ENCODE data around the gene CBX2.
A peak's percentile ranks its signal among the peaks of the same experiment; 100 is the strongest.

Gene CBX2

DNA sequence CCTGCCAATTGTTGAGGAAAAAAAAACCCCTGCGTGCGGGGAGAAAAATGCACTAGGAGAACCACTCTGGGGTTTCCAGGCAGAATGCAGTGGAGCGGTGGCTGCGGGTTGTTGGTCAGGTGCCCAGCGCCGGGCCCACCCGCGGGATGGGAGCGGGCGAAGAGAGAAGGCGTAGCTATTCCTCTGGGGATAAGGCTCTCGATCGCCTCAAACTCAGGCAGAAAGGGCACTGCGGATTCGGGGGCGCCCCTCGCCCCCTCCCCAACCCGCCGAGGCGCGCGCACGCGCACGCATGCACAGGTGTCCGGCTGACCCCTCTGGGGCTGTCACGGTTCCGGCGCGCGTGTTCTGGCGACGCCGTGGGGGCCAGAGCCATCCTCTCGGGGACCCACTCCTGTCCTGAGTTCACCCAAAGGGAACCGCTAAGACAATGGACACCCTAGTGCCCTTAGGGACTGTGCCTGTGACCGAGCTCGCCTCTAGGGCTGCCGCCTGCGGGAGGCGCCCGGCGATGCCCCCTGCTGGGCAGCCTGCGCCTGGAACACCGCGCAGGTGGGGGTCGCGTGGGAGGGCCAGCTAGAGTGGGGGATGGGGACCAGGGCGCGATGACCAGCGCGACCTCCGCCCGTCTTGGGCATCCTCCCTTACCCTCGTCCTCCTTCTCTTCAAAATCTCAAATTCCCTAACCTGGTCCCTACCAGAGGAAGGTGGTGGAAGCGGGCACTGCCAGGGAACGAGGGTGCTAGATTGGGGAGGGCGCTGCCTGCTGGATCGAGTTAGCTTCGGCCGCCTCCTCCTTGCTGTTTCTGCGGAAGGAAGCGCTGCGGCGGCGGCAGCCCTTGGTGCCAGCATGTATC lies 33.3 kb downstream of the CBX2 start:
- H3K4me1 ChIP-seq (ENCODE audit: control insufficient read depth, low read length), result peaks cover 42% of the 10 kb centered on the region
- H3K9me3 ChIP-seq (ENCODE audit: control insufficient read depth, insufficient read depth, low read length), result no peaks in the 10 kb centered on the region
- H3K79me2 ChIP-seq (ENCODE audit: control insufficient read depth, low read length), result no peaks in the 10 kb centered on the region
- H3K36me3 ChIP-seq (ENCODE audit: control insufficient read depth, low read length), result no peaks in the 10 kb centered on the region
- TF ChIP-seq EZH2phosphoT487 (IDR thresholded peaks at IDR 0.05; ENCODE audit: borderline replicate concordance, low read length), result no peak
- TF ChIP-seq, protein P1, sequence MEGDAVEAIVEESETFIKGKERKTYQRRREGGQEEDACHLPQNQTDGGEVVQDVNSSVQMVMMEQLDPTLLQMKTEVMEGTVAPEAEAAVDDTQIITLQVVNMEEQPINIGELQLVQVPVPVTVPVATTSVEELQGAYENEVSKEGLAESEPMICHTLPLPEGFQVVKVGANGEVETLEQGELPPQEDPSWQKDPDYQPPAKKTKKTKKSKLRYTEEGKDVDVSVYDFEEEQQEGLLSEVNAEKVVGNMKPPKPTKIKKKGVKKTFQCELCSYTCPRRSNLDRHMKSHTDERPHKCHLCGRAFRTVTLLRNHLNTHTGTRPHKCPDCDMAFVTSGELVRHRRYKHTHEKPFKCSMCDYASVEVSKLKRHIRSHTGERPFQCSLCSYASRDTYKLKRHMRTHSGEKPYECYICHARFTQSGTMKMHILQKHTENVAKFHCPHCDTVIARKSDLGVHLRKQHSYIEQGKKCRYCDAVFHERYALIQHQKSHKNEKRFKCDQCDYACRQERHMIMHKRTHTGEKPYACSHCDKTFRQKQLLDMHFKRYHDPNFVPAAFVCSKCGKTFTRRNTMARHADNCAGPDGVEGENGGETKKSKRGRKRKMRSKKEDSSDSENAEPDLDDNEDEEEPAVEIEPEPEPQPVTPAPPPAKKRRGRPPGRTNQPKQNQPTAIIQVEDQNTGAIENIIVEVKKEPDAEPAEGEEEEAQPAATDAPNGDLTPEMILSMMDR (IDR thresholded peaks at IDR 0.05; ENCODE audit: low read depth, low read length, poor library complexity, severe bottlenecking), result peak; percentile 76
- peaks cover 62% of the 10 kb centered on the region for H3K27me3 ChIP-seq (ENCODE audit: control insufficient read depth, low read length)
- H3K9me2 ChIP-seq (replicated peaks; ENCODE audit: control insufficient read depth, low read length), result no peaks in the 10 kb centered on the region
- peak overlapping the region; percentile 9; the same call in 1 of the 2 replicates for H3K4me3 ChIP-seq (ENCODE audit: low read length)
- H3K4me2 ChIP-seq (ENCODE audit: low read length), result peak overlapping the region; percentile 92
- no peaks in the 10 kb centered on the region for H4K20me1 ChIP-seq (ENCODE audit: control insufficient read depth, insufficient read depth, low read depth, low read length)
- no peak overlapping the region for H3K27ac ChIP-seq (ENCODE audit: low read depth, low read length)
- no peaks in the 10 kb centered on the region for H3F3A ChIP-seq (ENCODE audit: control insufficient read depth, insufficient read depth)

- Histone ChIP-seq H4K20me1 (ENCODE audit: control insufficient read depth, insufficient read depth, low read depth, low read length) (no peaks in the 10 kb centered on the region), H3K4me3 (ENCODE audit: low read length) (peak overlapping the region; percentile 57), H3F3A (ENCODE audit: control insufficient read depth, insufficient read depth) (no peaks in the 10 kb centered on the region), H3K27me3 (ENCODE audit: control insufficient read depth, low read length) (peaks cover 55% of the 10 kb centered on the region), H3K79me2 (ENCODE audit: control insufficient read depth, low read length) (no peaks in the 10 kb centered on the region), H3K4me1 (ENCODE audit: control insufficient read depth, low read length) (peaks cover 38% of the 10 kb centered on the region), H3K9me3 (ENCODE audit: control insufficient read depth, insufficient read depth, low read length) (no peaks in the 10 kb centered on the region), H3K36me3 (ENCODE audit: control insufficient read depth, low read length) (no peaks in the 10 kb centered on the region), H3K4me2 (ENCODE audit: low read length) (peak overlapping the region; percentile 92), H3K27ac (ENCODE audit: low read depth, low read length) (no peak overlapping the region), H3K9me2 (replicated peaks; ENCODE audit: control insufficient read depth, low read length) (no peaks in the 10 kb centered on the region)
- peak; percentile 61; the same call in 1 of the 2 replicates for TF ChIP-seq EZH2phosphoT487 (IDR thresholded peaks at IDR 0.05; ENCODE audit: borderline replicate concordance, low read length)
- TF ChIP-seq, protein P1 (IDR thresholded peaks at IDR 0.05; ENCODE audit: low read depth, low read length, poor library complexity, severe bottlenecking), result no peak
Measured at GRCh38 chr17:79811868-79812352, 34.0 kb downstream of the CBX2 start.

DNA sequence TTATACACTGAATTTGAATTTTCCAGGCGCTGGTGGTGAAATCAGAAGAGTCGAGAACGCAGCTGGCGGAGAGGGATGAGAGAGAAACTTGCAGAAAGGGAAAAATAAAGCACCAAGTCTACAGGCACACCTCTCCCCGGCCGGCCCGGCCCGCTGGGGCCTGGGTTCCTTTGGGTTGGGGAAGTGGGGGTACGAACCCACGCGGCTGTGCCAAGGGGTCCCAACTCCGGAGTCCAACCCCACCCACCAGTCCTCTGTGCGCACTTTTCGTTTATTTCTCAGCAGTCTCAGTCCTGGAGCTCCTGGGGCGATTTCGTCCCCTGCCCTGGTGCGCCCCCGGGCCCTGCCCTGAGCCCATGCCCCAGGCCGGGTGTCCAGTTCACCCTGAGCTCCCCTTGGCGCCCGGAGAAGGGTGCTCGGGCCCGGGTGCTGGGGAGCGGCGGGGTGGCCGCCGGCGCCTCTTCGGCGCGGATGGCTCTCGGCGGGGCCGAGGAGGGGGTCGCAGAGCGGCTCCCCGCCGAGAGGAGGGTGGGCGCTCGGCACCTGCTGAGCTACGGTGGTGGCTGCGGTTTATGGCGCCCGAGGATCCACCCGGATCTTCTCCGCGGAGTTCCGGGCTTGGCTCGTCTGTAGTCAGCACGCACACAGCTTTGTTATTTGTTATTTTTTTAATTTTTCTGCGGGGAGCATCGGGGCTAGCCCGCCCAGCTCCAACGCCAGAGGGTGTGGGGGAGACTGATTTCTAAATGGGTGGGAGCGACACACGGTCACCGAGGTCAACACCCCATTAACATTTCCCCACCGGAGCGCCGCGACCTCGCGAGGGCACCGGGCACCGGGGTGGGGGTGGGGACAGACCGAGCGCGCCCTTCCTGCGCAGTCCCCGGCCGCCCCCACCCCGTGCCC lies 34.7 kb downstream of the CBX2 start:
- Histone ChIP-seq H3K4me2 (ENCODE audit: low read length) (peak overlapping the region; percentile 92), H3K27me3 (ENCODE audit: control insufficient read depth, low read length) (peaks cover 48% of the 10 kb centered on the region), H3K4me1 (ENCODE audit: control insufficient read depth, low read length) (peaks cover 38% of the 10 kb centered on the region), H3K79me2 (ENCODE audit: control insufficient read depth, low read length) (no peaks in the 10 kb centered on the region), H3K9me3 (ENCODE audit: control insufficient read depth, insufficient read depth, low read length) (no peaks in the 10 kb centered on the region), H3F3A (ENCODE audit: control insufficient read depth, insufficient read depth) (no peaks in the 10 kb centered on the region), H3K9me2 (replicated peaks; ENCODE audit: control insufficient read depth, low read length) (no peaks in the 10 kb centered on the region), H4K20me1 (ENCODE audit: control insufficient read depth, insufficient read depth, low read depth, low read length) (no peaks in the 10 kb centered on the region), H3K4me3 (ENCODE audit: low read length) (peak overlapping the region; percentile 57), H3K36me3 (ENCODE audit: control insufficient read depth, low read length) (no peaks in the 10 kb centered on the region), H3K27ac (ENCODE audit: low read depth, low read length) (no peak overlapping the region)
- no peak; the same call in 1 of the 2 replicates for TF ChIP-seq EZH2phosphoT487 (IDR thresholded peaks at IDR 0.05; ENCODE audit: borderline replicate concordance, low read length)
- TF ChIP-seq, protein P1 (IDR thresholded peaks at IDR 0.05; ENCODE audit: low read depth, low read length, poor library complexity, severe bottlenecking), result no peak

All from DOHH2 (cell line).